Naive B cell (primary cell): ENCODE data around the gene GMCL1. TPM values are rescaled to one million over a fixed set of nuclear protein-coding genes. Genes with fewer than 3 reads are reported as not detected.

Experiments used
- ATAC-seq, 2 donors: fragments of 150-1000 bp; cut with Tn5 transposase; 2 replicates each; pipeline ENCODE4 v1.10.0; 2021; ENCODE audit warnings: low read depth in 2 of 2, mild to moderate bottlenecking in 2 of 2, moderate library complexity in 2 of 2
- DNase-seq: peaks from one replicate; pipeline ENCODE4 v3.0.0; 2022
- H3K27ac Mint-ChIP-seq, 6 donors: one replicate each; pipeline ENCODE4 v1.8.0; 2020 to 2022; ENCODE audit warnings: mild to moderate bottlenecking in 6 of 6, mixed read lengths in 6 of 6, moderate library complexity in 5 of 6, inconsistent platforms in 2 of 6
- H3K27me3 Mint-ChIP-seq, 3 donors: one replicate each; pipeline ENCODE4 v1.8.0; 2021 to 2022; ENCODE audit warnings: mixed read lengths in 3 of 3, mild to moderate bottlenecking in 1 of 3
- H3K36me3 Mint-ChIP-seq, 2 donors: one replicate each; pipeline ENCODE4 v1.8.0; 2020 to 2022; ENCODE audit warnings: mixed read lengths in 2 of 2, inconsistent platforms in 1 of 2, mild to moderate bottlenecking in 1 of 2
- H3K4me1 Mint-ChIP-seq, 3 donors: one replicate each; pipeline ENCODE4 v1.8.0; 2020 to 2022; ENCODE audit warnings: mixed read lengths in 3 of 3, inconsistent platforms in 1 of 3, mild to moderate bottlenecking in 1 of 3, moderate library complexity in 1 of 3
- H3K4me3 Mint-ChIP-seq, 8 donors: one replicate each; pipeline ENCODE4 v1.8.0; 2020 to 2022; ENCODE audit warnings: mild to moderate bottlenecking in 8 of 8, mixed read lengths in 8 of 8, moderate library complexity in 8 of 8, inconsistent platforms in 2 of 8
- H3K9me3 Mint-ChIP-seq, 7 donors: one replicate each; pipeline ENCODE4 v1.8.0; 2020 to 2022; ENCODE audit warnings: mixed read lengths in 7 of 7, mild to moderate bottlenecking in 5 of 7, inconsistent platforms in 2 of 7, moderate library complexity in 1 of 7
- polyA plus RNA-seq, 6 donors: library from polyadenylated mRNA; unstranded; fragments of 300-500 nt; fragmentation: Illumina TruSeq; gene quantifications; one replicate each; pipeline ENCODE4 v1.2.3, GENCODE V29; 2021; ENCODE audit warnings: low read depth in 6 of 6

GMCL1 gene
- polyA plus RNA-seq, 6 donors from 2014 or later = 21.9 to 28.2 (median 25.0) TPM

DNA sequence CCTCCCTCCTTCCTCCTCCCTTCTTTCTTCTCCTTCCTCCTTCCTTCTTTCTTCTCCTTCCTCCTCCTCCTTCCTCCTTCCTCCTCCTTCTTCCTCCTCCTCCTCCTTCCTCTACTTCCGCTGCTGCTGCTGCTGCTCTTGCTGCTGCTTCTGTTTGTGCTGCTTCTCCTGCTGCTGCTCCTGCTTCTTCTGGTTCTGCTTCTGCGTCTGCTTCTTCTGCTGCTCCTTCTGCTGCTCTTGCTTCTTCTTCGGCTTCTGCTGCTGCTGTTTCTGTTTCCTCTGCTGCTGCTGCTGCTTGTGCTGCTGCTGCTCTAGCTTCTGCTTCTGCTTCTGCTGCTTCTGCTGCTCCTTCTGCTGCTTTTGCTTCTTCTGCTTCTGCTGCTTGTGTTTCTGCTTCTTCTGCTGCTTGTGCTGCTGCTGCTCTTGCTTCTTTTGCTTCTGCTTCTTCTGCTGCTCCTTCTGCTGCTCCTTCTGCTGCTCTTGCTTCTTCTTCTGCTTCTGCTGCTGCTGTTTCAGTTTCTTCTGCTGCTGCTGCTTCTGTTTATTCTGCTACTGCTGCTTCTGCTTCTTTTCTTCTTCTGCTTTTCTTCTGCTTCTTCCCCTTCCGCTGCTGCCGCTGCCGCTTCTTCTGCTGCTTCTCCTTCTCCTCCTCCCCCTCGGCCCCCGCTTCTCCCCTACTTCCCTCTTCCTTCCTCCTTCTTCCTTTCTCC, 72.9 kb downstream of the GMCL1 start:
- Mint-ChIP-seq H3K4me1 (peaks cover 33 to 38% (median 38%) of the 10 kb centered on the region in 3 donors), H3K27me3 (no peaks in the 10 kb centered on the region), H3K36me3 (peaks cover 10 to 20% of the 10 kb centered on the region in 2 donors), H3K4me3 (peak overlapping the region; percentile 83 to 95 (median 90)), H3K27ac (peak overlapping the region; percentile 77 to 98 (median 92)), H3K9me3 (peaks cover 0 to 5% (median 0%) of the 10 kb centered on the region in 7 donors)
- ATAC-seq (peak; percentile 86 to 89), DNase-seq (peak; percentile 75)

DNA sequence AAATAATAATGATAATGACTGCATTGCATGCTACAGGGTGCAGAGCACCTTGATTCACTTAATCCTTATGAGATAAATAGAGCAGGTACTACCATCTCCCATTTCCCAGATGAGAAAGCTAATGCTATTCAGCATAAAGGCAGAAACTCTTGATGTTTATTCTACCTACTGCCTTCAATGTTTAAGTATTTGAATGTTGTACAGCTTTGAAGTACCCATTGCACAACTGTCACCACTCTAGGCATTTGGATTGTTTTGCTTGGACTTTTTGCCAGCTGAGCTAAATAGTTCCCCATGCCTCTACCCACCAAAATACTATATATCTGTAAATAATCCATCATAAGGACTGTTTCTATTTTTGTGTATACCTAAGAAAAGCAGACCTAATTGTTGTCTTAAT, 77.8 kb downstream of the GMCL1 start:
- H3K27ac Mint-ChIP-seq = peak overlapping the region in 1 of 6 donors; percentile 74
- H3K4me3 Mint-ChIP-seq = no peak overlapping the region
- no peaks in the 10 kb centered on the region for H3K27me3 Mint-ChIP-seq
- peaks cover 0 to 4% (median 0%) of the 10 kb centered on the region in 7 donors for H3K9me3 Mint-ChIP-seq
- DNase-seq (no peak), ATAC-seq (no peak)
- H3K36me3 Mint-ChIP-seq = peaks cover 5 to 9% of the 10 kb centered on the region in 2 donors
- peaks cover 10 to 14% (median 11%) of the 10 kb centered on the region in 3 donors for H3K4me1 Mint-ChIP-seq

DNA sequence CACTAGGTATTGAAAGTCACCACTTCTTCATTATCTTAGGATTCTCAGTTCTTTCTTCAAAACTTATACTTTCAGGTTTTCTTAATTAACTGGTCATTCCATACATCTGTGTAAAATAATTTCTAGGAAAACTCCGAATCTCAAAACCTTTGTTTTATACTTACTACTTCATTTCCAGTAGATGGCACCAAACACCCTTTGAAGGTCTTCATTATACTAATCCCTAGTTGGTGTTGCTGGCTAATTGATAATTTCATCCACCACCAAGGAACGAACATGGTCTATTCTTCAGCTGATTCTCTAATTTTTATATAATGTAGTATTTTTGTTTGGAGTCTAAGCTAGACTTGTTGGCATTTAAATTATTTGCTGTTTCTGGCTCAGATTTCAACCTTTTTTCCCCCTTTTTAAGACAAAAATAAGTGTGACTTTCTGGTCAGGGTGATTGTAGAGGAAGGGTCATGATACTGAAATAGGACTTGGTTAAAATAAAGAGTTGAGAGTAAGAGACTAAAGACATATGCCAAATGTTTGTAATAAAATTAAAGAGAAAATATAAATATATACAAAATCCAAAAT, 82.6 kb downstream of the GMCL1 start:
- no peak for ATAC-seq
- peaks cover 4 to 25% (median 5%) of the 10 kb centered on the region in 3 donors for H3K4me1 Mint-ChIP-seq
- peak; percentile 55 for DNase-seq
- H3K27me3 Mint-ChIP-seq = no peaks in the 10 kb centered on the region
- no peaks in the 10 kb centered on the region for H3K9me3 Mint-ChIP-seq
- H3K36me3 Mint-ChIP-seq = peaks cover 0 to 5% of the 10 kb centered on the region in 2 donors
- peak overlapping the region in 4 of 8 donors; percentile 56 to 87 (median 71) for H3K4me3 Mint-ChIP-seq
- peak overlapping the region; percentile 82 to 92 (median 88) for H3K27ac Mint-ChIP-seq

DNA sequence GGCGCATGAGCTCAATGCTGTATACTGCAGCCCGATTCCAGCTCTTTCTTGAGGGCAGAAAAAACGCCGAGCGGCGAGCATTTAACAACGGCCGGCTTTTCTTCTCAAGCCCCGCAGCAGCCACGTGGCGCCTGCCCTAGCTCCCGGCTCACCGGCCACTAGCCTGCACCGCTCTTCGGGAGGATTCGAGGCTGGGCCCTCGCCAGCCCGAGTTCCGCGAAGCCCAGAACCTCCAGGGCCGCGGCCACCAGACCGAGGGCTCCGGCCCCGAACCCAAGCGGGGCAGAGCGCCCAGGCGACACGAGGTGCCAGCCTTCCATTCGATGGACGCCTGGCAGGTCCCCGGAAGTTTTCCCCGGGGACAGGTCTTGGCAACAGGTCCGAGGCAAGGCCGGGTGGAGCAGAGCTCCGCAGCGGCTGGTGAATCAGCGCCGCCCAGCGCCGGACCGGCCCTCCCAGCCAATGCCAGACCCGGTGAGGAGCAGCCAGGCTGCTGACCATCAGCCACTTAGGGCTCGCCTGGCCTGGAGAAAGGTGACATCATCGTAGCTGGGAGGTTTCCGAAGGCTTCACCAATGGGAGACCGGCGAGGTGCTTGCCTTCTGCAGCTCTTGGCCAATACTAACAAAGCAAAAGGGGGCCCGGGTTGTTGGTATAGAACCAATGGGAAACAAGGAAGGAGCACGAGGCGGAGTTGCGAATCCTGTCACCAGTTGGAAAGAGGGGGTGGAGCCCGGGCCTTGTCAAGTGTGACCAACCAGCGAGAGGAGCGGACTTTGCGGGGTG, 84.9 kb downstream of the GMCL1 start:
- H3K36me3 Mint-ChIP-seq = no peaks in the 10 kb centered on the region
- H3K4me3 Mint-ChIP-seq = peak overlapping the region; percentile 78 to 95 (median 86)
- H3K27me3 Mint-ChIP-seq = no peaks in the 10 kb centered on the region
- peak; percentile 100 for DNase-seq
- H3K4me1 Mint-ChIP-seq = peaks cover 6 to 39% (median 19%) of the 10 kb centered on the region in 3 donors
- ATAC-seq = peak; percentile 85 to 86
- H3K27ac Mint-ChIP-seq = peak overlapping the region; percentile 86 to 97 (median 92)
- no peaks in the 10 kb centered on the region for H3K9me3 Mint-ChIP-seq

DNA sequence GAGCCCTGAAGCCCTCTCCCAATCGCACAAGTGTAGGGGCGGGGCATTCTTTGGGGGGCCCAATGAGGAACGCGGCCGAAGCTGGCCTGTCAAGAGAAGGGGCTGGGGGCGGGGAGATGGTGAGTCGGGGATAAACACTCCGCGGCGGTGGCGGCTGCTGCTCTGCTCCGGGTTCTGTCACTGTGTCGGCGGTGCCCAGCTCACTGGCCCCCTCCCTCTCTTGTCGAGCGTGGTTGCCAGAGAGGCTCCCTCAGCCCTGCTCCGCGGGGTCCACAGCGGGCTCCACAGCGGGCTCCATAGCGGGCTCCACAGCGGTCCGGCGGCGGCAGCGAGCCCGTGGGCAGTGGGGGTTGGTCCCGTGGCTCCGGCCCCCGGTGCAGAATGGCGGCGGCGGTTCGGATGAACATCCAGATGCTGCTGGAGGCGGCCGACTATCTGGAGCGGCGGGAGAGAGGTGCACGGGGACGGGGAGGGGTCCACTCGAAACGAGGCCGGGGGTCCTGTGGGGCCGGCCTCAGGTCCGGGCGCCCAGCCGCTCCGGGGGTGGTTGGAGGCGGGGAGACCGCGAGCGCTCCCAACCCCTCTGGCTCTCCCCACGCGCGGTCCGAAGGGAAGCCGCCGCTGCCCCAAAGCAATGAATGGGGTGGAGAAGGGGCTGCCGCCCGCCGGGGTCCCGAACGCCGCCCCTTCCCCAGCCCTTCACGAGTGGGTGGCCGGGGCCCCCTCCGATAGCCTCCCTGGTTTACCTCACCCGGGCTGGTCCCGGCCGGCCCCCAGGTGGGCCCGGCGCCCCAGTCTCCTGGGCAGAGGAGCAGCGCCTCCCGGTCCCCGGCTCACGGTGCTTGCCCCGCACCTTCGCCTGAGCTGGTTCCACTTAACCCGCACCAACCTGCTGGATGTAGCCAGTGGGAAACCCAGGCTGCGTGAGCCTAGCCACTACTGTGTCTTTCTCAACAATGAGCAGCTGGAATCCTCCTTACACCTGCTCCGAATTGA, 85.8 kb downstream of the GMCL1 start, which contains the start of gene MXD1:
MXD1 (plus strand) TSS at position 160 of the 996 bp plus-strand sequence; CDS start at position 382, 222 bp downstream.
- DNase-seq (no peak), ATAC-seq (no peak)
- H3K4me3 Mint-ChIP-seq = peak within 1 kb of the TSS; percentile 78 to 95 (median 86)
- H3K27me3 Mint-ChIP-seq = no peaks in the 10 kb centered on the region
- no peaks in the 10 kb centered on the region for H3K36me3 Mint-ChIP-seq
- H3K9me3 Mint-ChIP-seq = no peaks in the 10 kb centered on the region
- H3K4me1 Mint-ChIP-seq = peaks cover 6 to 39% (median 19%) of the 10 kb centered on the region in 3 donors
- peak within 1 kb of the TSS; percentile 86 to 97 (median 92) for H3K27ac Mint-ChIP-seq

GRCh38 chr2:69916106-69916505, 86.6 kb downstream of the GMCL1 start:
- H3K27me3 Mint-ChIP-seq = no peaks in the 10 kb centered on the region
- no peaks in the 10 kb centered on the region for H3K36me3 Mint-ChIP-seq
- peaks cover 6 to 39% (median 19%) of the 10 kb centered on the region in 3 donors for H3K4me1 Mint-ChIP-seq
- ATAC-seq = no peak
- DNase-seq = no peak
- peak overlapping the region; percentile 76 to 92 (median 82) for H3K4me3 Mint-ChIP-seq
- H3K27ac Mint-ChIP-seq = peak overlapping the region in 4 of 6 donors; percentile 9 to 70 (median 44)
- H3K9me3 Mint-ChIP-seq = no peaks in the 10 kb centered on the region

DNA sequence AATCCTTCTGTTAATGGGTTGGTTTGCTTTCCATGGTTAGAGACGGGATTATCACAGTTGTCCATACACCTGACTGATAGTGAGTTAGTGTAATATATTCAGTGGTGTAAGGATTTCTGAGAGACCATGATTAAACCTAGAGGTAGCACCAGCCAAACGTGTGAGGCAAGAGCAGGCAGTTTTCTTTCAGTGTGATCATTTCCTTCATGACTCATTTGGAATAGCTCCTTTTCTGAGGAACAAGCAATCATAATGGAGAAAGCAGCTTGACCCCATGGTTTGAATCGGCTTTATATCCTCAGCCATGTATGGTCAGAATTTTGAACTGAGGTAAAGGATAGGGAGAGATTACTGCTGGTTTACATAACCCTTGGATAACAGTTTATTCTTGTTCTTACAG, 88.4 kb downstream of the GMCL1 start:
- Mint-ChIP-seq H3K9me3 (no peaks in the 10 kb centered on the region), H3K4me1 (peaks cover 6 to 37% (median 19%) of the 10 kb centered on the region in 3 donors), H3K4me3 (peak overlapping the region in 2 of 8 donors; percentile 63 to 81), H3K27me3 (no peaks in the 10 kb centered on the region), H3K27ac (peak overlapping the region in 5 of 6 donors; percentile 30 to 72 (median 60)), H3K36me3 (peaks cover 0 to 6% of the 10 kb centered on the region in 2 donors)
- no peak for ATAC-seq
- no peak for DNase-seq

DNA sequence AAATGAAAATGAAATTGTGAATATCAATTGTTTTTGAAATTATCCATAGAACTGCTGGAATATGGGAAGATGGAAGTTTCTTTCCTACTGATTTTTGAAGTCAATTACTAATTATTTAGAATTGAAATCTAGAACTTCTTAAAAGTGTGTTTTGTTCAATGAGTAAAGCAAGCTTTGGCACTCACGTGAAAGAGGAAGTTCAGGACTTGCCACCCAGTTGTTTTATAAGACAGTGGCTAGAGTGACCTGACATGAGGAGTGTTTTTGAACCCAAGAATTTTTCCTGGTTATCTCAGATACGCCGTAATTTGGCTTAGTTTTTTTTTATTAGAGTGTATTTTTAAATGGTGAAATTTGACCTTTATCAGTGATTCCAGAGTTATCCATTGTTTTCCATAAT, 88.9 kb downstream of the GMCL1 start:
- H3K27ac Mint-ChIP-seq = peak overlapping the region in 3 of 6 donors; percentile 39 to 72 (median 60)
- no peaks in the 10 kb centered on the region for H3K27me3 Mint-ChIP-seq
- H3K36me3 Mint-ChIP-seq = peaks cover 0 to 6% of the 10 kb centered on the region in 2 donors
- peak overlapping the region in 1 of 8 donors; percentile 81 for H3K4me3 Mint-ChIP-seq
- H3K4me1 Mint-ChIP-seq = peaks cover 6 to 35% (median 19%) of the 10 kb centered on the region in 3 donors
- no peaks in the 10 kb centered on the region for H3K9me3 Mint-ChIP-seq
- no peak for ATAC-seq
- no peak for DNase-seq

DNA sequence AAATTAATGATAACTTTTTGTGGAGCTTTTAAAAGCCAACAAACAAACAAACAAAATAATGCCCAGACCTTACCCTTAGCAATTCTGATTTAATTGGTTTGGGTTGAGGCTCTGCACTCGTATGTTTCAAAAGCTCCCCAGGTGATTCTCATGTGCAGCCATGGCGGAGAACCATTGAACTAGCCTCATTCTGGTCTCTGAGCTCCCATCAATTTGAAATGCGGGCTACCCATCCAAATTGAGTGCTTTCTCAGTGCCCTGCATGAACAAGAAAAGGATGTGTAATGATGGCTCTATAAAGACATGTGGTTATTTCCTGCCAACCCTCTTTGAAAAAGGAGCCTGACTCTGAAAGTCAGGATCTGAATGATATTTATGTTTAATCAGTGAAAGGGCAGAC, 93.7 kb downstream of the GMCL1 start:
- H3K36me3 Mint-ChIP-seq = peaks cover 0 to 10% of the 10 kb centered on the region in 2 donors
- H3K27ac Mint-ChIP-seq = peak overlapping the region in 1 of 6 donors; percentile 30
- H3K4me1 Mint-ChIP-seq = peaks cover 0 to 10% (median 6%) of the 10 kb centered on the region in 3 donors

GRCh38 chr2:69926849-69927515, 97.5 kb downstream of the GMCL1 start:
- Mint-ChIP-seq H3K27me3 (no peaks in the 10 kb centered on the region), H3K27ac (peak overlapping the region in 2 of 6 donors; percentile 57 to 75), H3K4me3 (peak overlapping the region in 1 of 8 donors; percentile 1), H3K4me1 (peaks cover 3 to 6% (median 5%) of the 10 kb centered on the region in 3 donors), H3K36me3 (peaks cover 0 to 4% of the 10 kb centered on the region in 2 donors), H3K9me3 (no peaks in the 10 kb centered on the region)
- DNase-seq (no peak), ATAC-seq (no peak)

More for the DNA sequence above, 93.7 kb downstream of the GMCL1 start:
- no peak for ATAC-seq
- H3K27me3 Mint-ChIP-seq = no peaks in the 10 kb centered on the region
- no peak overlapping the region for H3K4me3 Mint-ChIP-seq
- no peak for DNase-seq
- H3K9me3 Mint-ChIP-seq = no peaks in the 10 kb centered on the region
